ENCODE measurements around the gene IFFO2.

IFFO2 gene

GRCh38 chr1:18951416-18951815, 5.1 kb downstream of the IFFO2 start:
- no peaks in the 10 kb centered on the region for H3K4me1 ChIP-seq (ENCODE audit: insufficient read depth, low read length, severe bottlenecking)
- peaks cover 3% of the 10 kb centered on the region; the same call in 1 of the 2 replicates for H3K27me3 ChIP-seq (ENCODE audit: insufficient read depth, low read length)
- no peaks in the 10 kb centered on the region for H3K79me2 ChIP-seq (ENCODE audit: insufficient read depth, low read length)
- H3K4me2 ChIP-seq (ENCODE audit: low read length), result no peak overlapping the region
- TF ChIP-seq EZH2 (IDR thresholded peaks at IDR 0.05; ENCODE audit: borderline replicate concordance, low read length), result no peak
- no peak for TF ChIP-seq CTCF (IDR thresholded peaks at IDR 0.05; ENCODE audit: low read length)
- no peaks in the 10 kb centered on the region for H4K20me1 ChIP-seq (ENCODE audit: insufficient read depth, low read length)
- H3K9me2 ChIP-seq (ENCODE audit: low read depth, low read length), result no peaks in the 10 kb centered on the region
- H3K27ac ChIP-seq (ENCODE audit: low read depth, low read length, poor library complexity, severe bottlenecking), result no peak overlapping the region
- no peaks in the 10 kb centered on the region for H3K9me3 ChIP-seq (ENCODE audit: low read length)
- no peak overlapping the region for H3K4me3 ChIP-seq (ENCODE audit: low read depth, low read length, poor library complexity, severe bottlenecking)
- H3K36me3 ChIP-seq (ENCODE audit: insufficient read depth, low read length), result no peaks in the 10 kb centered on the region
- no peak overlapping the region for H3K9ac ChIP-seq (ENCODE audit: low read length)
- no peaks in the 10 kb centered on the region for H3F3A ChIP-seq (ENCODE audit: insufficient read depth, low read length)
- H2AFZ ChIP-seq (ENCODE audit: low read length), result no peak overlapping the region

GRCh38 chr1:18950401-18951026, 6.0 kb downstream of the IFFO2 start:
- Histone ChIP-seq H3K79me2 (ENCODE audit: insufficient read depth, low read length) (no peaks in the 10 kb centered on the region), H3K4me3 (ENCODE audit: low read depth, low read length, poor library complexity, severe bottlenecking) (no peak overlapping the region)

DNA sequence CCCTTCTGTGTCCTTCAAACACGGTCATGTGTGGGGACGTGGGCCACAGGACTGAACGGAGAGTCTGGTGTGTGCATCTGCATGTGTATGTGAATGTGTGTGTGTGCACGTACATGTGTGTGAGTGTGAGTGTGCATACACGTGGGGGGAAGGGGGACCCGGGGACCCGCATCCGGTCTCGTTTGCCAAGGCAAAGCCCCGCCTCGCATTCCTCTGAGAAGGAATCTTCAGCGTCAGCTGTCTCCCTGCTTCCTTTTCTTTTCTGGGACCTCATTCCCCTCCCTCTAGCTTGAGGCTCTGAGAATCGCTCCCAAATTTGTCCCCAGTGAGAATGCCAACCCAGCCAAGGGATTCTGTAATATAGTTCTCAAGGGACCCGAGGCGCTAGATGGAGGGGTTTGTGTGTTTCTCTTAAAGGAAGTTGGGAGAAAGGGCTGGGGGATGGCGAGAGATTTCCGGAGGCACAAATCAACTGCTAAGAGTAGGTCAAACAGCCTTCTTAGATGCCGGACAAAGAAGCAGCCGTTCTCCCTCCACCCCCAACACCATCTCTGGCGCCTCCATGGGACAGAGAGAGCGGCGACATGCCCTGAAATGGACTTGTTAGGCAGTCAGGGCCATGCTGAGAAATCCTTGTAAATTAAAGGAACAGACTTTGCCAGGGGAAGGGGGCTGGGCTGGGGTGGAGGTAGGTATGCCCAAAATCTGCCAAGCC, 6.6 kb downstream of the IFFO2 start:
- no peaks in the 10 kb centered on the region for H3K36me3 ChIP-seq (ENCODE audit: insufficient read depth, low read length)
- no peaks in the 10 kb centered on the region for H3F3A ChIP-seq (ENCODE audit: insufficient read depth, low read length)
- H3K4me2 ChIP-seq (ENCODE audit: low read length), result no peak overlapping the region
- no peak overlapping the region for H3K9ac ChIP-seq (ENCODE audit: low read length)
- H3K27me3 ChIP-seq (ENCODE audit: insufficient read depth, low read length), result peaks cover 3% of the 10 kb centered on the region; the same call in 1 of the 2 replicates
- H3K27ac ChIP-seq (ENCODE audit: low read depth, low read length, poor library complexity, severe bottlenecking), result no peak overlapping the region
- H3K4me3 ChIP-seq (ENCODE audit: low read depth, low read length, poor library complexity, severe bottlenecking), result no peak overlapping the region
- TF ChIP-seq CTCF (IDR thresholded peaks at IDR 0.05; ENCODE audit: low read length) (no peak), EZH2 (IDR thresholded peaks at IDR 0.05; ENCODE audit: borderline replicate concordance, low read length) (no peak)
- no peaks in the 10 kb centered on the region for H3K4me1 ChIP-seq (ENCODE audit: insufficient read depth, low read length, severe bottlenecking)
- H3K79me2 ChIP-seq (ENCODE audit: insufficient read depth, low read length), result no peaks in the 10 kb centered on the region
- no peaks in the 10 kb centered on the region for H3K9me3 ChIP-seq (ENCODE audit: low read length)
- no peaks in the 10 kb centered on the region for H3K9me2 ChIP-seq (ENCODE audit: low read depth, low read length)
- H4K20me1 ChIP-seq (ENCODE audit: insufficient read depth, low read length), result no peaks in the 10 kb centered on the region
- no peak overlapping the region for H2AFZ ChIP-seq (ENCODE audit: low read length)

More at GRCh38 chr1:18950401-18951026, 6.0 kb downstream of the IFFO2 start:
- Histone ChIP-seq H3K4me2 (ENCODE audit: low read length) (no peak overlapping the region), H3F3A (ENCODE audit: insufficient read depth, low read length) (no peaks in the 10 kb centered on the region), H3K9me2 (ENCODE audit: low read depth, low read length) (no peaks in the 10 kb centered on the region), H2AFZ (ENCODE audit: low read length) (no peak overlapping the region), H3K27ac (ENCODE audit: low read depth, low read length, poor library complexity, severe bottlenecking) (no peak overlapping the region), H3K9me3 (ENCODE audit: low read length) (no peaks in the 10 kb centered on the region), H3K27me3 (ENCODE audit: insufficient read depth, low read length) (peaks cover 3% of the 10 kb centered on the region; the same call in 1 of the 2 replicates), H4K20me1 (ENCODE audit: insufficient read depth, low read length) (no peaks in the 10 kb centered on the region), H3K9ac (ENCODE audit: low read length) (no peak overlapping the region), H3K36me3 (ENCODE audit: insufficient read depth, low read length) (no peaks in the 10 kb centered on the region), H3K4me1 (ENCODE audit: insufficient read depth, low read length, severe bottlenecking) (no peaks in the 10 kb centered on the region)
- TF ChIP-seq EZH2 (IDR thresholded peaks at IDR 0.05; ENCODE audit: borderline replicate concordance, low read length), result no peak
- TF ChIP-seq CTCF (IDR thresholded peaks at IDR 0.05; ENCODE audit: low read length), result no peak

All from OCI-LY1 (cell line).